ENCODE data around the gene MBD3.

DNA sequence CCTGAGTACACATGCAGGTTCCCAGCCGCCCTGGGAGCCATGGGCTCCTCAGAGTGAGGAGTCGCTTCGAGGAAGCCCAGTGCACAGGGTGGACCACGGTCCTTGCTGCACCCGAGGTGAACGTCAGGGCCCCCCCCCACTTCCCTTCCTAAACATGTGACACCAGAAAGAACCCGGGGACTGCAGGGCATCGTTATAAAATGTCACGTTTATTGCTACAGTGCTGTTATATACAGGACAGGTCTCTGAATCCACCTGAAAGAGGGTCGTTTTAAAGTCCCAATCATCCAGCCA is 16.4 kb upstream of the MBD3 start:
- TF ChIP-seq, protein P1, sequence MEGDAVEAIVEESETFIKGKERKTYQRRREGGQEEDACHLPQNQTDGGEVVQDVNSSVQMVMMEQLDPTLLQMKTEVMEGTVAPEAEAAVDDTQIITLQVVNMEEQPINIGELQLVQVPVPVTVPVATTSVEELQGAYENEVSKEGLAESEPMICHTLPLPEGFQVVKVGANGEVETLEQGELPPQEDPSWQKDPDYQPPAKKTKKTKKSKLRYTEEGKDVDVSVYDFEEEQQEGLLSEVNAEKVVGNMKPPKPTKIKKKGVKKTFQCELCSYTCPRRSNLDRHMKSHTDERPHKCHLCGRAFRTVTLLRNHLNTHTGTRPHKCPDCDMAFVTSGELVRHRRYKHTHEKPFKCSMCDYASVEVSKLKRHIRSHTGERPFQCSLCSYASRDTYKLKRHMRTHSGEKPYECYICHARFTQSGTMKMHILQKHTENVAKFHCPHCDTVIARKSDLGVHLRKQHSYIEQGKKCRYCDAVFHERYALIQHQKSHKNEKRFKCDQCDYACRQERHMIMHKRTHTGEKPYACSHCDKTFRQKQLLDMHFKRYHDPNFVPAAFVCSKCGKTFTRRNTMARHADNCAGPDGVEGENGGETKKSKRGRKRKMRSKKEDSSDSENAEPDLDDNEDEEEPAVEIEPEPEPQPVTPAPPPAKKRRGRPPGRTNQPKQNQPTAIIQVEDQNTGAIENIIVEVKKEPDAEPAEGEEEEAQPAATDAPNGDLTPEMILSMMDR (conservative IDR thresholded peaks at IDR 0.05; ENCODE audit: low read depth in 2 of 2): no peak
- TF ChIP-seq EZH2 (IDR thresholded peaks at IDR 0.05; ENCODE audit: low read depth, unreplicated experiment): no peak
- TF ChIP-seq POLR2AphosphoS5 (IDR thresholded peaks at IDR 0.05; ENCODE audit: low read depth): no peak
- TF ChIP-seq EZH2phosphoT487 (IDR thresholded peaks at IDR 0.05; ENCODE audit: unreplicated experiment): no peak
- TF ChIP-seq, protein P2, sequence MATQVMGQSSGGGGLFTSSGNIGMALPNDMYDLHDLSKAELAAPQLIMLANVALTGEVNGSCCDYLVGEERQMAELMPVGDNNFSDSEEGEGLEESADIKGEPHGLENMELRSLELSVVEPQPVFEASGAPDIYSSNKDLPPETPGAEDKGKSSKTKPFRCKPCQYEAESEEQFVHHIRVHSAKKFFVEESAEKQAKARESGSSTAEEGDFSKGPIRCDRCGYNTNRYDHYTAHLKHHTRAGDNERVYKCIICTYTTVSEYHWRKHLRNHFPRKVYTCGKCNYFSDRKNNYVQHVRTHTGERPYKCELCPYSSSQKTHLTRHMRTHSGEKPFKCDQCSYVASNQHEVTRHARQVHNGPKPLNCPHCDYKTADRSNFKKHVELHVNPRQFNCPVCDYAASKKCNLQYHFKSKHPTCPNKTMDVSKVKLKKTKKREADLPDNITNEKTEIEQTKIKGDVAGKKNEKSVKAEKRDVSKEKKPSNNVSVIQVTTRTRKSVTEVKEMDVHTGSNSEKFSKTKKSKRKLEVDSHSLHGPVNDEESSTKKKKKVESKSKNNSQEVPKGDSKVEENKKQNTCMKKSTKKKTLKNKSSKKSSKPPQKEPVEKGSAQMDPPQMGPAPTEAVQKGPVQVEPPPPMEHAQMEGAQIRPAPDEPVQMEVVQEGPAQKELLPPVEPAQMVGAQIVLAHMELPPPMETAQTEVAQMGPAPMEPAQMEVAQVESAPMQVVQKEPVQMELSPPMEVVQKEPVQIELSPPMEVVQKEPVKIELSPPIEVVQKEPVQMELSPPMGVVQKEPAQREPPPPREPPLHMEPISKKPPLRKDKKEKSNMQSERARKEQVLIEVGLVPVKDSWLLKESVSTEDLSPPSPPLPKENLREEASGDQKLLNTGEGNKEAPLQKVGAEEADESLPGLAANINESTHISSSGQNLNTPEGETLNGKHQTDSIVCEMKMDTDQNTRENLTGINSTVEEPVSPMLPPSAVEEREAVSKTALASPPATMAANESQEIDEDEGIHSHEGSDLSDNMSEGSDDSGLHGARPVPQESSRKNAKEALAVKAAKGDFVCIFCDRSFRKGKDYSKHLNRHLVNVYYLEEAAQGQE (IDR thresholded peaks at IDR 0.05; ENCODE audit: unreplicated experiment): no peak
